DOHH2 (cell line): ENCODE data around the gene TMEM273.

Experiments used
- H3F3A ChIP-seq: fragments of 200-600 bp; sonication (generic), shearing (Covaris generic); 2 replicates; pipeline ENCODE4 v1.6.0; 2016; ENCODE audit warnings: antibody characterized with exemption, mild to moderate bottlenecking; ENCODE audit not compliant: control insufficient read depth, insufficient read depth
- H3K27ac ChIP-seq: fragments of 200-600 bp; sonication (generic); 2 replicates; pipeline ENCODE4 v1.5.1; 2014; ENCODE audit warnings: low read depth, mild to moderate bottlenecking, low read length, moderate library complexity
- H3K27me3 ChIP-seq: fragments of 200-600 bp; sonication (generic); 2 replicates; pipeline ENCODE4 v1.6.1; 2014; ENCODE audit warnings: mild to moderate bottlenecking, low read length, mixed read lengths; ENCODE audit not compliant: control insufficient read depth
- H3K36me3 ChIP-seq: fragments of 200-600 bp; sonication (generic); 2 replicates; pipeline ENCODE4 v1.6.1; 2014; ENCODE audit warnings: mild to moderate bottlenecking, low read length, moderate library complexity, mixed read lengths; ENCODE audit not compliant: control insufficient read depth
- H3K4me1 ChIP-seq: fragments of 200-600 bp; sonication (generic); 2 replicates; pipeline ENCODE4 v1.6.1; 2014; ENCODE audit warnings: mild to moderate bottlenecking, low read length, mixed read lengths; ENCODE audit not compliant: control insufficient read depth
- H3K4me2 ChIP-seq: fragments of 200-600 bp; sonication (generic); 2 replicates; pipeline ENCODE4 v1.6.0; 2014; ENCODE audit warnings: mild to moderate bottlenecking, low read length, moderate library complexity
- H3K4me3 ChIP-seq: fragments of 200-600 bp; sonication (generic); 2 replicates; pipeline ENCODE4 v1.5.1; 2014; ENCODE audit warnings: mild to moderate bottlenecking, low read length, mixed read lengths
- H3K79me2 ChIP-seq: fragments of 200-600 bp; sonication (generic); 2 replicates; pipeline ENCODE4 v1.6.1; 2014; ENCODE audit warnings: mild to moderate bottlenecking, low read length, mixed read lengths; ENCODE audit not compliant: control insufficient read depth
- H3K9me2 ChIP-seq: fragments of 200-600 bp; sonication (generic); replicated peaks from 2 replicates; pipeline ENCODE4 v1.6.1; 2014; ENCODE audit warnings: mild to moderate bottlenecking, low read length, mixed read lengths; ENCODE audit not compliant: control insufficient read depth
- H3K9me3 ChIP-seq: fragments of 200-600 bp; sonication (generic); 2 replicates; pipeline ENCODE4 v1.6.1; 2014; ENCODE audit warnings: antibody characterized with exemption, low read length, mixed read lengths; ENCODE audit not compliant: control insufficient read depth, insufficient read depth
- H4K20me1 ChIP-seq: fragments of 200-600 bp; sonication (generic); 2 replicates; pipeline ENCODE4 v1.6.0; 2014; ENCODE audit warnings: low read depth, mild to moderate bottlenecking, antibody characterized with exemption, low read length, moderate library complexity; ENCODE audit not compliant: control insufficient read depth, insufficient read depth
- EZH2phosphoT487 ChIP-seq: fragments of 200-600 bp; sonication (generic); IDR thresholded peaks from 2 replicates; pipeline ENCODE4 v1.6.1; 2017; ENCODE audit warnings: borderline replicate concordance, mild to moderate bottlenecking, antibody characterized with exemption, low read length, moderate library complexity, mixed read lengths
- TF ChIP-seq, protein P1 (sequence below): fragments of 200-600 bp; sonication (generic); IDR thresholded peaks from one replicate; pipeline ENCODE4 v1.5.1; 2014; ENCODE audit warnings: antibody characterized with exemption, mild to moderate bottlenecking, low read depth, low read length; ENCODE audit not compliant: poor library complexity, severe bottlenecking

Gene TMEM273

DNA sequence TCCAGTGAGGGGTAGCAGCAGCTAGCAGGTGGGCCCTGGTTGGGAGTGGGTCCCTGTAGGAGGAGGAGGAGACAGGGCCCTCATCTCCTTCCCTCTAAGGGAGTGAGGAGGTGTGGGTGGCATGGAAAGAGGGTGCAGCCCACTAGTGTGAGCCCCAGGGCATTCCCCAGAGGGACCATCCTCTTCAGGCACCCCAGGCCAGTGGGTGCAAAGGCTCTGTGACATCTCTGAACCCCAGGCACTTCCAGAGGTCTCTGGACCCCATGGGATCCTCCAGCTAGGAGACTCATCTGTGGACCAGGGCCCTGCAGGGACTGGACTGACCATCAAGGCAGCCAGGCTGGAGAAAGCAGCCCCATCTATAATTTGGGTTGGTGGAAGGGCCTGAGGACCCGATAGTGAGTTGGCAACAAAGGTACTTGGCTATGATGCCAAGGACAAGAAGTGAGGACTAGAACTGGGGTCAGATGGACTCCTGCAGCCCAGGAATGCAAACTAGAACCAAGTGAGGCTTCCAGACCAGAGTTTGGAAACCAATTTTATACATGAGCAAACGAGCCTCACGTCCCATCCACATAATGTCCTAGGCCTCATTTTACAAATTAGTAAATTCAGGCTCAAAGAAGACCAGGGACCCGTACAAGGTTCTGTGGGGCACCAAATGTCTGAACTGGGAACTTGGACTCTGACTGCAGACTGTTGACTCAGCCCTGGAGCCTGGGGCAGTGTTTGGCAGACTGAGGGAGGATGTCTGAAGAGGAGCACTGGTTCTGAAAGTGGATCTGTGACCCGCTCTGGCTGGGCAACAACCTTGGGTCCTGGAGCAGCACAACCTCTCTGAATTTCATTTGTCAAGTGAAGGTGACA lies 71.4 kb downstream of the TMEM273 start:
- no peak for TF ChIP-seq EZH2phosphoT487
- Histone ChIP-seq H3K4me3 (no peak overlapping the region), H3K4me2 (no peak overlapping the region), H3K4me1 (no peaks in the 10 kb centered on the region), H3K27me3 (peaks cover 19% of the 10 kb centered on the region), H3K9me3 (no peaks in the 10 kb centered on the region), H4K20me1 (no peaks in the 10 kb centered on the region), H3K27ac (no peak overlapping the region), H3K9me2 (no peaks in the 10 kb centered on the region), H3F3A (no peaks in the 10 kb centered on the region), H3K79me2 (no peaks in the 10 kb centered on the region), H3K36me3 (no peaks in the 10 kb centered on the region)

DNA sequence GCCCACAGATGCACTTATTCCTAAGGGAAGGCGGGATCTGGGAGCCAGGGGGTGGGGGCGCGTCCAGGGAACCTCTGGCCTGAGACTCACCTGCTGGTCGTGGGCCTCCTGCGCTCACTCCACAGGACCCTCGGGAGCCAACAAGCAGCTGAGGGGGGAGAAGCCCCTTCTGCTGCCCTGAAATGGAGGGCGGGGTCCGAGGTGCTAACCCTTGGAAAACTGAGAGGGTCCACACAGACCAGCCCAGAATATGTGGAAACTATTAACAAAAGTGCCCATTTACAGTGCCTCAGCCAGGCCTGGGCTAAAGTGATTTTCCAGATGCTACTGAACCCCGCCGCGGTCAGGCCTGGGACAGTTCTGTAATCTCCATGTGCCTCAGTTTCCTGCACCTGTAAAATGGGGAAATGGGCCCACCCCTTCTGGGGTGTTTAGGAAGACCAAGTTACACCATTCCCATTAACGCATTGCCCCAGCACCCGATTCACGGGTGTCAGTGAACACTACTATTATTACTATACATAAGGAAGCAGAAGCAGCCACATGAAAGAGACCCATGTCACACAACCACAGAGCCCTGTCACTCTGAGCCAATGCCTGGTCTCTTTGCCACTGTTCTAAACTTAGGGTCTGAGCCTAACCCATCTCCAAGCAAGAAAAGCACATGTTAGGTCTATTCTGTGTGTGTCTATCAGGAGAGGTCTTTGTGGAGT lies 72.2 kb downstream of the TMEM273 start:
- Histone ChIP-seq H3K27ac (no peak overlapping the region), H3F3A (no peaks in the 10 kb centered on the region), H3K4me1 (no peaks in the 10 kb centered on the region), H3K79me2 (no peaks in the 10 kb centered on the region), H3K9me3 (no peaks in the 10 kb centered on the region), H3K4me3 (no peak overlapping the region), H3K36me3 (no peaks in the 10 kb centered on the region), H3K4me2 (no peak overlapping the region), H4K20me1 (no peaks in the 10 kb centered on the region), H3K27me3 (peaks cover 19% of the 10 kb centered on the region), H3K9me2 (no peaks in the 10 kb centered on the region)
- TF ChIP-seq EZH2phosphoT487 = no peak
- TF ChIP-seq, protein P1, sequence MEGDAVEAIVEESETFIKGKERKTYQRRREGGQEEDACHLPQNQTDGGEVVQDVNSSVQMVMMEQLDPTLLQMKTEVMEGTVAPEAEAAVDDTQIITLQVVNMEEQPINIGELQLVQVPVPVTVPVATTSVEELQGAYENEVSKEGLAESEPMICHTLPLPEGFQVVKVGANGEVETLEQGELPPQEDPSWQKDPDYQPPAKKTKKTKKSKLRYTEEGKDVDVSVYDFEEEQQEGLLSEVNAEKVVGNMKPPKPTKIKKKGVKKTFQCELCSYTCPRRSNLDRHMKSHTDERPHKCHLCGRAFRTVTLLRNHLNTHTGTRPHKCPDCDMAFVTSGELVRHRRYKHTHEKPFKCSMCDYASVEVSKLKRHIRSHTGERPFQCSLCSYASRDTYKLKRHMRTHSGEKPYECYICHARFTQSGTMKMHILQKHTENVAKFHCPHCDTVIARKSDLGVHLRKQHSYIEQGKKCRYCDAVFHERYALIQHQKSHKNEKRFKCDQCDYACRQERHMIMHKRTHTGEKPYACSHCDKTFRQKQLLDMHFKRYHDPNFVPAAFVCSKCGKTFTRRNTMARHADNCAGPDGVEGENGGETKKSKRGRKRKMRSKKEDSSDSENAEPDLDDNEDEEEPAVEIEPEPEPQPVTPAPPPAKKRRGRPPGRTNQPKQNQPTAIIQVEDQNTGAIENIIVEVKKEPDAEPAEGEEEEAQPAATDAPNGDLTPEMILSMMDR = no peak

DNA sequence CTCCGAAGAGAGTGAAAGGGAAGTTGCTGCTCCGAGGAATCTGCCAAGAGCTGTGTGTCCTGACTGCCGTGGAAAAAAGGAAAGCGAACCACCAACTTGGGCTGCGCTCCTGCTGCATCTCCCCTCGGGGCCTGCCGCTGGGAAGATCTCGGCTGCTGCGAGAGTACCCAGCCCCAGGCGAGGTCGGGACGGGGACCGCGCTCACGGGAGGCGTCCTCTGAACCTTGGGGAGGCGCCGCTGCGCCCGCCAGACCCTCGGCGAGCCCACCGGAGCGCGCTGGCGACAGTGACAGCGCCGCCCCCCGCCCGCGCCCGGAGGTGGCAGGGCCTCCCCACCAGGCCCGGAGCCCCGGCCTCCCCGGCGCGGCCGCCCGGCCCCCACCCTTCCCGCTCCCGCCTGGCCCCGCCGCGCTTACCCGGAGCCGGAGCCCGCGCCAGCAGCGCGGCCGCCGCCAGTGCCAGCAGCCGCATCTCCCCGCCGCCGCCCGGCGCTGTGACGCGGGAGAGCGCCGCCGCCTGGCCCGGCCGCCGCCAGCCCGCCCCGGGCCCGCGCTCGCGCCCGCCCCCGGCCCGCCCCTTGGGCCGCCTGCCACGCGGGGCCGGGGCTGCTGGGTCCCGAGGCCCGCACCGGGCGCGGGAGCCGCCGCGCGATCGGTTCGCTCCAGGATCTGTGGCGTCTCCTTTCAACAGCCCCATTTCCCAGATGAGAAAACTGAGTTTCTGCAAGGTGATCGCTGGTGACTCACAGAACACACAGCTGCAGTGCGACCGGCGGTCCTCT lies 73.0 kb downstream of the TMEM273 start, which contains the start of gene VSTM4:
VSTM4 (minus strand) TSS at position 508 of the 781 bp plus-strand sequence; CDS start at position 471, 37 bp downstream.
- Histone ChIP-seq H3K4me2 (no peak within 1 kb of the TSS), H3K27me3 (peaks cover 14% of the 10 kb centered on the region), H3K9me3 (no peaks in the 10 kb centered on the region), H3F3A (no peaks in the 10 kb centered on the region), H3K9me2 (no peaks in the 10 kb centered on the region), H3K27ac (no peak within 1 kb of the TSS), H3K79me2 (no peaks in the 10 kb centered on the region), H3K36me3 (no peaks in the 10 kb centered on the region), H4K20me1 (no peaks in the 10 kb centered on the region), H3K4me3 (no peak within 1 kb of the TSS), H3K4me1 (no peaks in the 10 kb centered on the region)
- TF ChIP-seq, protein P1 = no peak
- no peak for TF ChIP-seq EZH2phosphoT487
